ENCODE measurements around the gene MAGEA4.

Gene MAGEA4

GRCh38 chrX:151879856-151880255 lies 32.8 kb upstream of the MAGEA4 start:
- no peak for TF ChIP-seq CTCF (IDR thresholded peaks at IDR 0.05; ENCODE audit: extremely low read depth, insufficient read depth, missing control alignments)
- in situ Hi-C loops (cut with MboI; ENCODE audit: low pct_unique_long_range_greater_than_20kb, low sequenced_read_pairs, unreplicated experiment) = no loop called here
- DNase-seq (ENCODE audit: low spot score) = no peak

GRCh38 chrX:151880895-151881294 lies 31.8 kb upstream of the MAGEA4 start:
- no peak for TF ChIP-seq CTCF (IDR thresholded peaks at IDR 0.05; ENCODE audit: extremely low read depth, insufficient read depth, missing control alignments)

GRCh38 chrX:151889421-151889820 lies 23.3 kb upstream of the MAGEA4 start:
- TF ChIP-seq CTCF (IDR thresholded peaks at IDR 0.05; ENCODE audit: extremely low read depth, insufficient read depth, missing control alignments) = no peak
- DNase-seq (ENCODE audit: low spot score) = no peak
- in situ Hi-C loops (cut with MboI; ENCODE audit: low pct_unique_long_range_greater_than_20kb, low sequenced_read_pairs, unreplicated experiment) = no loop called here

More at GRCh38 chrX:151880895-151881294, 31.8 kb upstream of the MAGEA4 start:
- in situ Hi-C loops (cut with MboI; ENCODE audit: low pct_unique_long_range_greater_than_20kb, low sequenced_read_pairs, unreplicated experiment) = no loop called here
- DNase-seq (ENCODE audit: low spot score) = no peak

GRCh38 chrX:151896734-151897474 lies 15.8 kb upstream of the MAGEA4 start:
- TF ChIP-seq CTCF (IDR thresholded peaks at IDR 0.05; ENCODE audit: extremely low read depth, insufficient read depth, missing control alignments) = no peak
- in situ Hi-C loops (cut with MboI; ENCODE audit: low pct_unique_long_range_greater_than_20kb, low sequenced_read_pairs, unreplicated experiment) = no loop called here
- no peak for DNase-seq (ENCODE audit: low spot score)

- in situ Hi-C loops (cut with MboI; ENCODE audit: low pct_unique_long_range_greater_than_20kb, low sequenced_read_pairs, unreplicated experiment) = no loop called here
- TF ChIP-seq CTCF (IDR thresholded peaks at IDR 0.05; ENCODE audit: extremely low read depth, insufficient read depth, missing control alignments) = no peak
- no peak for DNase-seq (ENCODE audit: low spot score)
Measured at GRCh38 chrX:151899622-151900021, 13.1 kb upstream of the MAGEA4 start.

- DNase-seq (ENCODE audit: low spot score) = no peak
- TF ChIP-seq CTCF (IDR thresholded peaks at IDR 0.05; ENCODE audit: extremely low read depth, insufficient read depth, missing control alignments) = no peak
- in situ Hi-C loops (cut with MboI; ENCODE audit: low pct_unique_long_range_greater_than_20kb, low sequenced_read_pairs, unreplicated experiment) = no loop called here
Measured at GRCh38 chrX:151901826-151902225, 10.9 kb upstream of the MAGEA4 start.

Data from GM13977 (cell line).